CD4-positive, alpha-beta T cell treated with Interleukin-1 beta for 1 hour (primary cell): ENCODE results near the gene SFT2D1.

Source experiments
- DNase-seq, 2 donors: peaks; one replicate each; pipeline ENCODE4 v3.0.0-alpha.2; 2020 to 2022

The SFT2D1 gene

GRCh38 chr6:166274163-166274562 is 68.2 kb downstream of the SFT2D1 start:
- no peak for DNase-seq

- no peak for DNase-seq
Observed at GRCh38 chr6:166271376-166271765, 71.0 kb downstream of the SFT2D1 start.

GRCh38 chr6:166270706-166271375 is 71.5 kb downstream of the SFT2D1 start:
- DNase-seq: no peak
